ENCODE data around the gene ERG.

ERG gene

GRCh38 chr21:38498057-38498833 is at the start of gene ERG:
ERG (minus strand) TSS chr21:38498477; CDS start chr21:38498380, 97 bp downstream.
- Mint-ChIP-seq H3K27me3 (peaks cover 38% of the 10 kb centered on the region), H3K9me3 (ENCODE audit: low read depth) (no peaks in the 10 kb centered on the region), H3K4me1 (ENCODE audit: low read depth) (peaks cover 2% of the 10 kb centered on the region), H3K36me3 (no peaks in the 10 kb centered on the region), H3K4me3 (no peak within 1 kb of the TSS), H3K27ac (no peak within 1 kb of the TSS)

GRCh38 chr21:38544661-38545060 is 46.4 kb upstream of the ERG start:
- Mint-ChIP-seq H3K27me3 (peaks cover 3% of the 10 kb centered on the region), H3K36me3 (no peaks in the 10 kb centered on the region), H3K4me3 (no peak overlapping the region), H3K27ac (no peak overlapping the region), H3K4me1 (ENCODE audit: low read depth) (no peaks in the 10 kb centered on the region), H3K9me3 (ENCODE audit: low read depth) (no peaks in the 10 kb centered on the region)

- Mint-ChIP-seq H3K4me3 (no peak overlapping the region), H3K9me3 (ENCODE audit: low read depth) (no peaks in the 10 kb centered on the region), H3K27ac (no peak overlapping the region), H3K4me1 (ENCODE audit: low read depth) (no peaks in the 10 kb centered on the region), H3K27me3 (peaks cover 3% of the 10 kb centered on the region), H3K36me3 (no peaks in the 10 kb centered on the region)
These were observed 44.0 kb upstream of the ERG start for GRCh38 chr21:38542263-38542662.

- Mint-ChIP-seq H3K27ac (no peak overlapping the region), H3K27me3 (peaks cover 4% of the 10 kb centered on the region), H3K9me3 (ENCODE audit: low read depth) (no peaks in the 10 kb centered on the region), H3K36me3 (no peaks in the 10 kb centered on the region), H3K4me3 (no peak overlapping the region), H3K4me1 (ENCODE audit: low read depth) (no peaks in the 10 kb centered on the region)
These were observed 40.1 kb upstream of the ERG start for GRCh38 chr21:38538353-38538752.

GRCh38 chr21:38534591-38534990 is 36.3 kb upstream of the ERG start:
- no peak overlapping the region for H3K27ac Mint-ChIP-seq
- H3K27me3 Mint-ChIP-seq: peaks cover 1% of the 10 kb centered on the region
- no peaks in the 10 kb centered on the region for H3K4me1 Mint-ChIP-seq (ENCODE audit: low read depth)
- H3K9me3 Mint-ChIP-seq (ENCODE audit: low read depth): no peaks in the 10 kb centered on the region
- no peak overlapping the region for H3K4me3 Mint-ChIP-seq
- H3K36me3 Mint-ChIP-seq: no peaks in the 10 kb centered on the region

- no peaks in the 10 kb centered on the region for H3K4me1 Mint-ChIP-seq (ENCODE audit: low read depth)
- H3K27ac Mint-ChIP-seq: no peak overlapping the region
- H3K9me3 Mint-ChIP-seq (ENCODE audit: low read depth): no peaks in the 10 kb centered on the region
- H3K36me3 Mint-ChIP-seq: peaks cover 2% of the 10 kb centered on the region
- no peak overlapping the region for H3K4me3 Mint-ChIP-seq
- peaks cover 6% of the 10 kb centered on the region for H3K27me3 Mint-ChIP-seq
These were observed 35.6 kb upstream of the ERG start for GRCh38 chr21:38533887-38534286.

GRCh38 chr21:38531591-38531990 is 33.3 kb upstream of the ERG start:
- Mint-ChIP-seq H3K9me3 (ENCODE audit: low read depth) (no peaks in the 10 kb centered on the region), H3K4me3 (no peak overlapping the region), H3K27ac (no peak overlapping the region), H3K4me1 (ENCODE audit: low read depth) (no peaks in the 10 kb centered on the region), H3K36me3 (peaks cover 2% of the 10 kb centered on the region), H3K27me3 (peaks cover 6% of the 10 kb centered on the region)

GRCh38 chr21:38531039-38531541 is 32.8 kb upstream of the ERG start:
- no peak overlapping the region for H3K4me3 Mint-ChIP-seq
- H3K27me3 Mint-ChIP-seq: peaks cover 6% of the 10 kb centered on the region
- peaks cover 2% of the 10 kb centered on the region for H3K36me3 Mint-ChIP-seq
- H3K27ac Mint-ChIP-seq: no peak overlapping the region
- no peaks in the 10 kb centered on the region for H3K9me3 Mint-ChIP-seq (ENCODE audit: low read depth)
- no peaks in the 10 kb centered on the region for H3K4me1 Mint-ChIP-seq (ENCODE audit: low read depth)

- Mint-ChIP-seq H3K4me1 (ENCODE audit: low read depth) (no peaks in the 10 kb centered on the region), H3K27me3 (peaks cover 6% of the 10 kb centered on the region), H3K9me3 (ENCODE audit: low read depth) (no peaks in the 10 kb centered on the region), H3K4me3 (no peak overlapping the region), H3K36me3 (peaks cover 2% of the 10 kb centered on the region), H3K27ac (no peak overlapping the region)
These were observed 29.5 kb upstream of the ERG start for GRCh38 chr21:38527737-38528136.

- H3K27ac Mint-ChIP-seq: no peak overlapping the region
- no peaks in the 10 kb centered on the region for H3K4me1 Mint-ChIP-seq (ENCODE audit: low read depth)
- peaks cover 2% of the 10 kb centered on the region for H3K36me3 Mint-ChIP-seq
- H3K4me3 Mint-ChIP-seq: no peak overlapping the region
- no peaks in the 10 kb centered on the region for H3K9me3 Mint-ChIP-seq (ENCODE audit: low read depth)
- peaks cover 6% of the 10 kb centered on the region for H3K27me3 Mint-ChIP-seq
These were observed 27.2 kb upstream of the ERG start for GRCh38 chr21:38525454-38525853.

GRCh38 chr21:38524168-38525153 is 26.2 kb upstream of the ERG start:
- H3K27me3 Mint-ChIP-seq: peaks cover 6% of the 10 kb centered on the region
- H3K9me3 Mint-ChIP-seq (ENCODE audit: low read depth): no peaks in the 10 kb centered on the region
- H3K36me3 Mint-ChIP-seq: peaks cover 2% of the 10 kb centered on the region
- no peaks in the 10 kb centered on the region for H3K4me1 Mint-ChIP-seq (ENCODE audit: low read depth)
- H3K4me3 Mint-ChIP-seq: no peak overlapping the region
- H3K27ac Mint-ChIP-seq: no peak overlapping the region

- H3K9me3 Mint-ChIP-seq (ENCODE audit: low read depth): no peaks in the 10 kb centered on the region
- peaks cover 4% of the 10 kb centered on the region for H3K27me3 Mint-ChIP-seq
- no peaks in the 10 kb centered on the region for H3K36me3 Mint-ChIP-seq
- no peak overlapping the region for H3K27ac Mint-ChIP-seq
- H3K4me1 Mint-ChIP-seq (ENCODE audit: low read depth): no peaks in the 10 kb centered on the region
- H3K4me3 Mint-ChIP-seq: no peak overlapping the region
These were observed 22.2 kb upstream of the ERG start for GRCh38 chr21:38520511-38520910.

GRCh38 chr21:38511662-38512243 is 13.5 kb upstream of the ERG start:
- Mint-ChIP-seq H3K4me1 (ENCODE audit: low read depth) (peaks cover under 1% of the 10 kb centered on the region), H3K27me3 (peaks cover 17% of the 10 kb centered on the region), H3K4me3 (no peak overlapping the region), H3K27ac (no peak overlapping the region), H3K9me3 (ENCODE audit: low read depth) (no peaks in the 10 kb centered on the region), H3K36me3 (no peaks in the 10 kb centered on the region)

GRCh38 chr21:38511198-38511597 is 12.9 kb upstream of the ERG start:
- Mint-ChIP-seq H3K27ac (no peak overlapping the region), H3K36me3 (no peaks in the 10 kb centered on the region), H3K27me3 (peaks cover 20% of the 10 kb centered on the region), H3K4me1 (ENCODE audit: low read depth) (peaks cover 5% of the 10 kb centered on the region), H3K4me3 (no peak overlapping the region), H3K9me3 (ENCODE audit: low read depth) (no peaks in the 10 kb centered on the region)
